Neural progenitor cell (in vitro differentiated cells): ENCODE data around the gene SMIM36.

Source experiments
- EZH2 ChIP-seq: fragments of 200-600 bp; sonication (generic); IDR thresholded peaks from 2 replicates; pipeline ENCODE4 v1.6.1; 2017; ENCODE audit warnings: antibody characterized with exemption, mild to moderate bottlenecking, moderate library complexity
- TF ChIP-seq, protein P1 (sequence below): fragments of 200-600 bp; sonication (generic); IDR thresholded peaks from 2 replicates; pipeline ENCODE4 v1.5.1; 2017; ENCODE audit warnings: antibody characterized with exemption, mild to moderate bottlenecking

DNA sequence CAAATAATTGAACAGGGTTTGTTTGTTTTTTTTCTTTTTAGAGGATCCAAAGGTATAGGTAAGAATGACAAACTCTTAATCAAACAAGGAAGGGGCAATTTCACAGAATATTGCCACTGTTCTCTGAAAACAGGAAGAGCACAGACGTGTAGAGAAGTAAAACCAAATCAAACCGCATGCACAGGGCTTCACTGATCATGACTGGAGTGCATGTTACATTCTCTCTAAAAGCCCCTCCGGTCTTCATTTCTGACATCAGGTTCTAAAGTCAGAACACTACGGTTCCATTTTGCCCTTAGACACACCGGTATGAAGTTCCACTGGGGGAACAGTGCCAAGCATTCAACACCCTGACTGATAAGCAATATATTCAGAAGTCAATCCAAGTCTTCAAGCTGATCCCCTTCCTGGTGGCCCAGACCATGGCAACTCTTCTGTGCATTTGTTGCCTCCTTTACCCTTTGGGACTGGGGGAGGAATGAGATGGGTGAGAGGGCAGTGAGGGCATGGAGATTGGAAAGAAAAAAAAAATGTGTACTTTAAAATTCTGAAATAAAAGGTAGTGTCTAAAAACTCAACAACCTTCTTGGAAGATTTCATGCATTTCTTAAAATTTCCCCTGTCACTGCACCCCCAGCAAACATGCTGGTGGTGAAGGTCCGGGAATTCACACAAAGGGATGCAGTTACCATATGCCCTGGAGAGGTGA, 91.0 kb downstream of the SMIM36 start:
- TF ChIP-seq, protein P1, sequence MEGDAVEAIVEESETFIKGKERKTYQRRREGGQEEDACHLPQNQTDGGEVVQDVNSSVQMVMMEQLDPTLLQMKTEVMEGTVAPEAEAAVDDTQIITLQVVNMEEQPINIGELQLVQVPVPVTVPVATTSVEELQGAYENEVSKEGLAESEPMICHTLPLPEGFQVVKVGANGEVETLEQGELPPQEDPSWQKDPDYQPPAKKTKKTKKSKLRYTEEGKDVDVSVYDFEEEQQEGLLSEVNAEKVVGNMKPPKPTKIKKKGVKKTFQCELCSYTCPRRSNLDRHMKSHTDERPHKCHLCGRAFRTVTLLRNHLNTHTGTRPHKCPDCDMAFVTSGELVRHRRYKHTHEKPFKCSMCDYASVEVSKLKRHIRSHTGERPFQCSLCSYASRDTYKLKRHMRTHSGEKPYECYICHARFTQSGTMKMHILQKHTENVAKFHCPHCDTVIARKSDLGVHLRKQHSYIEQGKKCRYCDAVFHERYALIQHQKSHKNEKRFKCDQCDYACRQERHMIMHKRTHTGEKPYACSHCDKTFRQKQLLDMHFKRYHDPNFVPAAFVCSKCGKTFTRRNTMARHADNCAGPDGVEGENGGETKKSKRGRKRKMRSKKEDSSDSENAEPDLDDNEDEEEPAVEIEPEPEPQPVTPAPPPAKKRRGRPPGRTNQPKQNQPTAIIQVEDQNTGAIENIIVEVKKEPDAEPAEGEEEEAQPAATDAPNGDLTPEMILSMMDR: no peak
- TF ChIP-seq EZH2: no peak
